ENCODE results near the gene CEP97.

CEP97 gene

DNA sequence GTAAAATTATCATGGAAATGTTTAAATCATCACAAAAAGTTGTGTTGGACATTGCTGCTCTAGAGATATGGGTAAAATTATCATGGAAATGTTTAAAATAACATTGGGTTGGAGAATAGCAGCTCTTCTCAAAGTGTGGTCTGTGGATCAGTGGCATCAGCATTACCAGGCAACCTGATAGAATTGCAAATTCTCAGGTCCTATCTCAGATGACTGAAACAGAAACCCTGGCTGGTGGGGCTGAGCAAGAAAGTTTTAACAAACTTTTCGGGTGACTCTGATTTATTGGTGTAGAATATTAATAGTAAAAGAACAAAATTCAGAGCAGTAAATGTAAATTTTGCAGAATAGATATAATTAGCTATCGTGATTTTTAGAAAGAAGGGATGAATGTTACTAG is 83.5 kb downstream of the CEP97 start:
- no peak for ATAC-seq (ENCODE audit: insufficient read depth, low read depth)
- Histone ChIP-seq H3K9me3 (ENCODE audit: insufficient read depth, low read length, severe bottlenecking) (no peaks in the 10 kb centered on the region), H3K4me3 (ENCODE audit: low read depth in 1 of 2, low read length in 2 of 2) (no peak overlapping the region), H4K20me1 (ENCODE audit: insufficient read depth, low read length) (0 out of 2 replicates have a peak, but pooled peaks cover 5% of the 10 kb centered on the region), H3K36me3 (ENCODE audit: insufficient read depth, low read length) (peaks cover 15% of the 10 kb centered on the region), H3K4me1 (ENCODE audit: insufficient read depth, low read length) (peaks cover 24% of the 10 kb centered on the region), H3K79me2 (ENCODE audit: insufficient read depth, low read length) (0 out of 2 replicates have a peak, but pooled peaks cover 4% of the 10 kb centered on the region), H2AFZ (ENCODE audit: low read depth, low read length) (no peak overlapping the region), H3K9ac (ENCODE audit: low read depth, low read length) (no peak overlapping the region), H3K27ac (ENCODE audit: low read length) (no peak overlapping the region), H3K4me2 (ENCODE audit: insufficient read depth, low read length) (no peak overlapping the region), H3K27me3 (ENCODE audit: insufficient read depth, low read length, poor library complexity) (no peaks in the 10 kb centered on the region)
- no peak for DNase-seq
- TF ChIP-seq, protein P1, sequence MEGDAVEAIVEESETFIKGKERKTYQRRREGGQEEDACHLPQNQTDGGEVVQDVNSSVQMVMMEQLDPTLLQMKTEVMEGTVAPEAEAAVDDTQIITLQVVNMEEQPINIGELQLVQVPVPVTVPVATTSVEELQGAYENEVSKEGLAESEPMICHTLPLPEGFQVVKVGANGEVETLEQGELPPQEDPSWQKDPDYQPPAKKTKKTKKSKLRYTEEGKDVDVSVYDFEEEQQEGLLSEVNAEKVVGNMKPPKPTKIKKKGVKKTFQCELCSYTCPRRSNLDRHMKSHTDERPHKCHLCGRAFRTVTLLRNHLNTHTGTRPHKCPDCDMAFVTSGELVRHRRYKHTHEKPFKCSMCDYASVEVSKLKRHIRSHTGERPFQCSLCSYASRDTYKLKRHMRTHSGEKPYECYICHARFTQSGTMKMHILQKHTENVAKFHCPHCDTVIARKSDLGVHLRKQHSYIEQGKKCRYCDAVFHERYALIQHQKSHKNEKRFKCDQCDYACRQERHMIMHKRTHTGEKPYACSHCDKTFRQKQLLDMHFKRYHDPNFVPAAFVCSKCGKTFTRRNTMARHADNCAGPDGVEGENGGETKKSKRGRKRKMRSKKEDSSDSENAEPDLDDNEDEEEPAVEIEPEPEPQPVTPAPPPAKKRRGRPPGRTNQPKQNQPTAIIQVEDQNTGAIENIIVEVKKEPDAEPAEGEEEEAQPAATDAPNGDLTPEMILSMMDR (IDR thresholded peaks at IDR 0.05; ENCODE audit: borderline replicate concordance, extremely low read depth, low read length, poor library complexity, severe bottlenecking): no peak
- TF ChIP-seq EZH2 (IDR thresholded peaks at IDR 0.05; ENCODE audit: borderline replicate concordance, low read depth, low read length, severe bottlenecking): no peak

DNA sequence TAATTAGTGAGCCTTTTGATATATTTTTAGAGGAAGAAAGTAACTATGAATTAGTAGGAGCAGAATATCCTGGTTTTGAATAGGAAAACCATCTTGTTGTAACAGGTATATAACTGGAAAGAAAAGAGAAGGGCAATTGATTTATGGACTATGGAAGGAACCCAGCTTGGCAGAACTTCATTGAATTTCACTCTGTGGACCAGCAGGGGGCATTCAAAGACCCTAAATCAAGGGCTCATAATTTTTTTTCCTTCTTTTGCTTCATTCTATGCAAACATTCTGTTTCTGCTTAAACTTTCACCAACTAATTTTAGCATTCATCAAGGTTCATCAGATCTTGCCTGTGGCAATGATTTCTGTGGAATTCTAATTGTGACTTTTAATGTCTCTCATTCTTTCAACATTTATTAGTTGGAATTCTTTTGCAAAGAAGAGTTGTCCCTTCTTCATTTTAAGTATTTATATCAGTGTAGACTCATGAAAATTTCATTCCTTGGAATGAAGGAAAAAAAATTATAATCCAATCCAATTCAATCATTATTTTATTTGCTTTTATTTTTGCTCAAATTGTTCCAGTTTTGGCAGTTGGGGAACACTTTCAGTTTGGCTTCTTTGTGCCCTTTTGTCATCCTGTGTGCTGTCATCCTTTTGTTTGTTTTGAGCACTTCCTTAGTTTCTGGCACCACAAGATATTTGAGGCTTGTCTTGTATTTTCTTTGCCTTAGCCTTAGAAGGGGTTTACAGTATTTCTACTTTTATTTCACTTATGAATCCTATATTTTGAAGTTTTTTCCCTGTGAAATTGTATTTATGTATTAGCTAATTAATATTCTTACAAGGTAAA is 85.0 kb downstream of the CEP97 start:
- no peaks in the 10 kb centered on the region for H3K9me3 ChIP-seq (ENCODE audit: insufficient read depth, low read length, severe bottlenecking)
- no peak overlapping the region for H2AFZ ChIP-seq (ENCODE audit: low read depth, low read length)
- no peak for TF ChIP-seq EZH2 (IDR thresholded peaks at IDR 0.05; ENCODE audit: borderline replicate concordance, low read depth, low read length, severe bottlenecking)
- TF ChIP-seq, protein P1 (IDR thresholded peaks at IDR 0.05; ENCODE audit: borderline replicate concordance, extremely low read depth, low read length, poor library complexity, severe bottlenecking): peak; percentile 81
- H3K27me3 ChIP-seq (ENCODE audit: insufficient read depth, low read length, poor library complexity): no peaks in the 10 kb centered on the region
- peak overlapping the region; percentile 21; the same call in 1 of the 2 replicates for H3K4me2 ChIP-seq (ENCODE audit: insufficient read depth, low read length)
- H4K20me1 ChIP-seq (ENCODE audit: insufficient read depth, low read length): 0 out of 2 replicates have a peak, but pooled peaks cover 2% of the 10 kb centered on the region
- DNase-seq: peak; percentile 40
- peaks cover 5% of the 10 kb centered on the region; the same call in 1 of the 2 replicates for H3K36me3 ChIP-seq (ENCODE audit: insufficient read depth, low read length)
- peak; percentile 66 for ATAC-seq (ENCODE audit: insufficient read depth, low read depth)
- H3K27ac ChIP-seq (ENCODE audit: low read length): peak overlapping the region; percentile 73
- no peak overlapping the region for H3K4me3 ChIP-seq (ENCODE audit: low read depth in 1 of 2, low read length in 2 of 2)
- H3K79me2 ChIP-seq (ENCODE audit: insufficient read depth, low read length): no peaks in the 10 kb centered on the region
- H3K4me1 ChIP-seq (ENCODE audit: insufficient read depth, low read length): peaks cover 24% of the 10 kb centered on the region
- peak overlapping the region; percentile 28; the same call in 1 of the 2 replicates for H3K9ac ChIP-seq (ENCODE audit: low read depth, low read length)

DNA sequence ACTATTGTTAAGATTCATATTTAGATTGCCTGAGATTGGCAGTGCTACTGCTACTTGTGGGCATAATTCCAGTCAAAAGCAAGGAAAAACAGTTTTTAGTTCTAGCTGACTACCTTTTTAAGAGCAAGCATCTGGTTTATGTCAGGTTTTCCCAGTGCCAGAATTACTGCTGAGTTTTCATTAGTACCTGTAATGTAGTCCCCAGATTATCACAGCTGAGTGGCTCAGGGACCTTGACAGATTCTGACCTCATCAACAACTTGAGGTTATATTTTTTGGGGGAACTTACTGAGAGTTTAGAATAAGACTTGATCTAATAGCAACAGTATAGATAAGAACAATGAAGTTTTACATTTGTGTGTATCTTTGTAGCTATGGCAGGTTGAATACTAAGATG is 85.6 kb downstream of the CEP97 start:
- H3K9ac ChIP-seq (ENCODE audit: low read depth, low read length): no peak overlapping the region
- H3K36me3 ChIP-seq (ENCODE audit: insufficient read depth, low read length): peaks cover 3% of the 10 kb centered on the region; the same call in 1 of the 2 replicates
- no peak overlapping the region for H3K4me3 ChIP-seq (ENCODE audit: low read depth in 1 of 2, low read length in 2 of 2)
- peak; percentile 16; the same call in 2 of the 3 replicates for ATAC-seq (ENCODE audit: insufficient read depth, low read depth)
- peaks cover 24% of the 10 kb centered on the region for H3K4me1 ChIP-seq (ENCODE audit: insufficient read depth, low read length)
- H3K27ac ChIP-seq (ENCODE audit: low read length): peak overlapping the region; percentile 73
- H4K20me1 ChIP-seq (ENCODE audit: insufficient read depth, low read length): 0 out of 2 replicates have a peak, but pooled peaks cover 2% of the 10 kb centered on the region
- H3K9me3 ChIP-seq (ENCODE audit: insufficient read depth, low read length, severe bottlenecking): no peaks in the 10 kb centered on the region
- H3K4me2 ChIP-seq (ENCODE audit: insufficient read depth, low read length): 0 out of 2 replicates have a peak overlapping the region, but pooled peaks have one; percentile 21
- H2AFZ ChIP-seq (ENCODE audit: low read depth, low read length): no peak overlapping the region
- DNase-seq: no peak
- TF ChIP-seq EZH2 (IDR thresholded peaks at IDR 0.05; ENCODE audit: borderline replicate concordance, low read depth, low read length, severe bottlenecking): no peak
- TF ChIP-seq, protein P1 (IDR thresholded peaks at IDR 0.05; ENCODE audit: borderline replicate concordance, extremely low read depth, low read length, poor library complexity, severe bottlenecking): no peak
- H3K27me3 ChIP-seq (ENCODE audit: insufficient read depth, low read length, poor library complexity): no peaks in the 10 kb centered on the region
- H3K79me2 ChIP-seq (ENCODE audit: insufficient read depth, low read length): no peaks in the 10 kb centered on the region

Data from DND-41 (cell line).